ENCODE results near the gene NANS.

- TF ChIP-seq CTCF (IDR thresholded peaks at IDR 0.05): no peak
- TF ChIP-seq POLR2A (IDR thresholded peaks at IDR 0.05): no peak
Observed at GRCh38 chr9:98096091-98096490, 39.6 kb downstream of the NANS start.

All from thyroid gland (tissue), 4 donors.